ENCODE data around the gene PALD1. TPM values are rescaled to one million over a fixed set of nuclear protein-coding genes. Genes with fewer than 3 reads are reported as not detected.

Gene PALD1
- total RNA-seq, 6 donors from 2014 or later, result 8.9 to 25.4 (median 13.4) TPM

GRCh38 chr10:70461397-70462348 lies 16.9 kb upstream of the PALD1 start:
- Histone ChIP-seq H3K4me3 (no peak overlapping the region), H3K36me3 (no peaks in the 10 kb centered on the region), H3K4me1 (peaks cover 25 to 35% (median 32%) of the 10 kb centered on the region in 4 donors), H3K27ac (peak overlapping the region in 3 of 4 donors; percentile 0 to 32 (median 27)), H3K9me3 (no peaks in the 10 kb centered on the region), H3K27me3 (peaks cover 0 to 12% (median 0%) of the 10 kb centered on the region in 4 donors)
- WGBS, 2 donors, result 57 to 58% methylated on average over 7 to 13 of the region's 13 CpGs
- peak in 1 of 2 donors; percentile 48 for DNase-seq
- TF ChIP-seq POLR2AphosphoS5 (IDR thresholded peaks at IDR 0.05) (no peak), POLR2A (IDR thresholded peaks at IDR 0.05) (no peak), CTCF (IDR thresholded peaks at IDR 0.05) (peak; percentile 77 to 90 (median 83)), EP300 (IDR thresholded peaks at IDR 0.05) (no peak)
- peak; percentile 61 to 72 for ATAC-seq (ENCODE audit: low FRiP score in 2 of 2)

- Histone ChIP-seq H3K36me3 (no peaks in the 10 kb centered on the region), H3K4me1 (peaks cover 25 to 35% (median 32%) of the 10 kb centered on the region in 4 donors), H3K9me3 (no peaks in the 10 kb centered on the region), H3K27ac (peak overlapping the region in 3 of 4 donors; percentile 0 to 32 (median 27)), H3K4me3 (no peak overlapping the region), H3K27me3 (peaks cover 0 to 12% (median 0%) of the 10 kb centered on the region in 4 donors)
- 30 to 31% methylated on average over 3 to 4 of the region's 4 CpGs for WGBS, 2 donors
- TF ChIP-seq CTCF (IDR thresholded peaks at IDR 0.05) (peak in 1 of 6 experiments; percentile 10), POLR2AphosphoS5 (IDR thresholded peaks at IDR 0.05) (no peak), EP300 (IDR thresholded peaks at IDR 0.05) (peak in 1 of 4 donors; percentile 6), POLR2A (IDR thresholded peaks at IDR 0.05) (no peak)
- ATAC-seq (ENCODE audit: low FRiP score in 2 of 2) (no peak), DNase-seq (peak in 1 of 2 donors; percentile 48)
Observed at GRCh38 chr10:70462349-70462984, 16.1 kb upstream of the PALD1 start.

GRCh38 chr10:70465278-70465677 lies 13.3 kb upstream of the PALD1 start:
- no peak for DNase-seq
- no peaks in the 10 kb centered on the region for H3K36me3 ChIP-seq
- no peak overlapping the region for H3K4me3 ChIP-seq
- no peak for ATAC-seq (ENCODE audit: low FRiP score in 2 of 2)
- no peak overlapping the region for H3K27ac ChIP-seq
- H3K4me1 ChIP-seq, result peaks cover 13 to 24% (median 16%) of the 10 kb centered on the region in 4 donors
- TF ChIP-seq POLR2A (IDR thresholded peaks at IDR 0.05) (no peak), POLR2AphosphoS5 (IDR thresholded peaks at IDR 0.05) (no peak), CTCF (IDR thresholded peaks at IDR 0.05) (no peak), EP300 (IDR thresholded peaks at IDR 0.05) (no peak)
- 96 to 97% methylated on average over 4 of the region's 4 CpGs for WGBS, 2 donors
- no peaks in the 10 kb centered on the region for H3K9me3 ChIP-seq
- no peaks in the 10 kb centered on the region for H3K27me3 ChIP-seq

GRCh38 chr10:70465832-70466231 lies 12.7 kb upstream of the PALD1 start:
- H3K36me3 ChIP-seq, result no peaks in the 10 kb centered on the region
- TF ChIP-seq EP300 (IDR thresholded peaks at IDR 0.05), result no peak
- no peak for TF ChIP-seq POLR2AphosphoS5 (IDR thresholded peaks at IDR 0.05)
- TF ChIP-seq POLR2A (IDR thresholded peaks at IDR 0.05), result no peak
- TF ChIP-seq CTCF (IDR thresholded peaks at IDR 0.05), result no peak
- peaks cover 13 to 24% (median 16%) of the 10 kb centered on the region in 4 donors for H3K4me1 ChIP-seq
- ATAC-seq (ENCODE audit: low FRiP score in 2 of 2), result no peak
- no peak overlapping the region for H3K27ac ChIP-seq
- H3K4me3 ChIP-seq, result no peak overlapping the region
- no peak for DNase-seq
- H3K9me3 ChIP-seq, result no peaks in the 10 kb centered on the region
- H3K27me3 ChIP-seq, result no peaks in the 10 kb centered on the region
- WGBS, 2 donors, result 95 to 100% methylated on average over 1 to 2 of the region's 2 CpGs

All from upper lobe of left lung (tissue), 6 donors.